Panc1 (cell line): Measurements from ENCODE around the gene BCL2. TPM values are rescaled to one million over a fixed set of nuclear protein-coding genes. Genes with fewer than 3 reads are reported as not detected.
A peak's percentile ranks its signal among the peaks of the same experiment; 100 is the strongest.

Experiments used
- ATAC-seq: fragments of 200-7000 bp; cut with Tn5 transposase; 2 replicates; pipeline ENCODE4 v1.9.1; 2020; ENCODE audit warnings: mild to moderate bottlenecking, moderate library complexity
- BruUV-seq: library from RNA; stranded (reverse); fragments of 400-500 nt; replicated peaks from 2 replicates; lab custom pipeline; 2021; lab: Mats Ljungman, UMichigan
- CTCF ChIA-PET: fragments of 300-600 bp; sonication (Branson Sonifier 250); formaldehyde crosslinking; loops from one replicate; lab custom pipeline; 2022; ENCODE audit warnings: antibody characterized with exemption; lab: Charles Lee
- POLR2A ChIA-PET: fragments of 300-600 bp; sonication (Branson Sonifier 250); formaldehyde crosslinking; loops from one replicate; lab custom pipeline; 2022; ENCODE audit warnings: antibody characterized with exemption; lab: Charles Lee
- DNase-seq: peaks from one replicate; pipeline ENCODE4 v3.0.0-alpha.2; 2010; ENCODE audit warnings: low read depth, low spot score
- H3K27ac ChIP-seq: 2 replicates; pipeline ENCODE4 v1.5.1; 2011; ENCODE audit warnings: mild to moderate bottlenecking, low read length, inconsistent platforms
- H3K27me3 ChIP-seq: fragments of 200-500 bp; sonication (Bioruptor generic); 2 replicates; pipeline ENCODE4 v1.6.0; 2014; ENCODE audit warnings: low read length, inconsistent platforms; ENCODE audit not compliant: control insufficient read depth, insufficient read depth
- H3K36me3 ChIP-seq: fragments of 200-500 bp; sonication (Bioruptor generic); 2 replicates; pipeline ENCODE4 v1.5.1; 2014; ENCODE audit warnings: inconsistent platforms, mild to moderate bottlenecking, low read length, moderate library complexity; ENCODE audit not compliant: control insufficient read depth, insufficient read depth
- H3K4me1 ChIP-seq: 2 replicates; pipeline ENCODE4 v1.5.1; 2011; ENCODE audit warnings: inconsistent platforms, mild to moderate bottlenecking, low read length, moderate library complexity; ENCODE audit not compliant: control insufficient read depth, insufficient read depth
- H3K4me3 ChIP-seq, 2 experiments: 2 replicates each; pipeline ENCODE4 v1.5.1; 2011 to 2012; ENCODE audit warnings: low read depth in 2 of 2, low read length in 2 of 2, mild to moderate bottlenecking in 2 of 2, inconsistent platforms in 1 of 2, moderate library complexity in 1 of 2
- H3K9me3 ChIP-seq: fragments of 200-500 bp; sonication (Bioruptor generic); 2 replicates; pipeline ENCODE4 v1.5.1; 2014; ENCODE audit warnings: low read depth, mild to moderate bottlenecking, inconsistent platforms, low read length, moderate library complexity; ENCODE audit not compliant: control insufficient read depth, insufficient read depth
- POLR2AphosphoS5 ChIP-seq: IDR thresholded peaks from 2 replicates; pipeline ENCODE4 v1.6.1; 2012; ENCODE audit warnings: mild to moderate bottlenecking, low read depth, low read length, moderate library complexity
- SIN3A ChIP-seq: IDR thresholded peaks from 2 replicates; pipeline ENCODE4 v1.6.1; 2012; ENCODE audit warnings: low read depth, mild to moderate bottlenecking, low read length, moderate library complexity, borderline replicate concordance; ENCODE audit not compliant: insufficient read depth
- TCF7L2 ChIP-seq: IDR thresholded peaks from 2 replicates; pipeline ENCODE4 v1.6.1; 2011; ENCODE audit warnings: mild to moderate bottlenecking, low read depth, low read length, inconsistent platforms
- in situ Hi-C: cut with HindIII; loops from 2 replicates; pipeline ENCODE4 v1.10.0; 2016; ENCODE audit warnings: low sequenced_read_pairs, low pct_unique_long_range_greater_than_20kb
- intact Hi-C: fragments of 100-400 bp; cut with micrococcal nuclease; formaldehyde crosslinking; loops from one replicate; pipeline ENCODE4 v1.10.0; 2022; ENCODE audit not compliant: unreplicated experiment
- total RNA-seq: library from RNA; stranded (reverse); gene quantifications from one replicate; pipeline ENCODE4 v1.2.1, GENCODE V29; 2021; ENCODE audit not compliant: unreplicated experiment
- TF ChIP-seq, protein P1 (sequence below): fragments of 450-650 bp; IDR thresholded peaks from 2 replicates; pipeline ENCODE4 v1.5.1; 2017; ENCODE audit warnings: mild to moderate bottlenecking

Gene BCL2
- total RNA-seq, 1 experiment from 2014 or later, result 0.72 TPM

DNA sequence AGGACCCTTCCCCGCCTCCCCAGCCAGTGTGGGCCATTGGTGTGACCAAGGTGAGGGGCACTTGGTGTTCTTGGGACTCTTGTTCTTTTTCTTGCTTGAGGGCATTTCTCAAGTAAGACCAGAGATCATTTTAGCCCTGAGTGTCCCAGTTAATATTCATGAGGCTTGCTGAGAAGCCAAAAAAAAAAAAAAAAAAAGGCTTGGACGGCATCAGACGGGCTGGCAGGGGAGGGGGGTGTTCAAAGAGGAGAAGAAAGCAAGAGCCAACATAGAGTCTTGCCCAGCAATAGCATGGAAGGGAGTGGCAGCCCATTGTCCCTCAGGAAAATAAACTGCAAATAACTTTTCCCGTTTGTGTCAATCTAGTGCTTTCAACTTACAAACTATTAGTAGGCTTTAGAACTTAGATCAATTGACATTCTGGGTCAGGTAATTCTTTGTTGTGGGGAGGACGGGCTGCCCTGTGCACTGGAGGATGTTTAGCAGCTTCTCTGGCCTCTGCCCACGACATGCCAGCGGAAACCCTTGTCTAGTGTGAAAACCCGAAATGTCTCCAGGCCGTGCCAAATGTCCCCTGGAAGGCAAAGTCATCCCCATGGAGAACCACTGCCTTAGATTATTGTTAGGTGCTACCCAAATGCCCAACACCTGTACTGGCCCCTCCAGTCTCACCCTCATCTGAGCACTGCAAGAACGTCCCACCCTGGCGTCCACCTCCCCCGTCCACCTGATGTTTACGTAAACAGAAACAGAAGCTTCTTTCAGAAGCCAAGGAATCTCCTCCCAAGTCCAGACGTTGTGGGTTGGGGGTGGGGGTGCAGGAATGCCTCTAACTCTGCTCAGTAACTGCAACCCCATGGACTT, 163.4 kb downstream of the BCL2 start:
- ChIA-PET CTCF (interaction anchor here (0.7 kb wide), 1 partner anchor 138 kb away, joined by 3 read pairs; no protein-coding TSS in a partner anchor), POLR2A (no interaction called here)
- no peaks in the 10 kb centered on the region for H3K4me1 ChIP-seq
- BruUV-seq, result no TSS peak
- no peak overlapping the region for H3K27ac ChIP-seq
- intact Hi-C loops, result no loop called here
- ATAC-seq, result no peak
- no peak for DNase-seq
- H3K4me3 ChIP-seq, result no peak overlapping the region
- H3K27me3 ChIP-seq, result no peaks in the 10 kb centered on the region; the same call in 1 of the 2 replicates
- in situ Hi-C loops, result no loop called here
- TF ChIP-seq SIN3A, result no peak
- TF ChIP-seq TCF7L2, result no peak
- TF ChIP-seq POLR2AphosphoS5, result no peak
- TF ChIP-seq, protein P1, sequence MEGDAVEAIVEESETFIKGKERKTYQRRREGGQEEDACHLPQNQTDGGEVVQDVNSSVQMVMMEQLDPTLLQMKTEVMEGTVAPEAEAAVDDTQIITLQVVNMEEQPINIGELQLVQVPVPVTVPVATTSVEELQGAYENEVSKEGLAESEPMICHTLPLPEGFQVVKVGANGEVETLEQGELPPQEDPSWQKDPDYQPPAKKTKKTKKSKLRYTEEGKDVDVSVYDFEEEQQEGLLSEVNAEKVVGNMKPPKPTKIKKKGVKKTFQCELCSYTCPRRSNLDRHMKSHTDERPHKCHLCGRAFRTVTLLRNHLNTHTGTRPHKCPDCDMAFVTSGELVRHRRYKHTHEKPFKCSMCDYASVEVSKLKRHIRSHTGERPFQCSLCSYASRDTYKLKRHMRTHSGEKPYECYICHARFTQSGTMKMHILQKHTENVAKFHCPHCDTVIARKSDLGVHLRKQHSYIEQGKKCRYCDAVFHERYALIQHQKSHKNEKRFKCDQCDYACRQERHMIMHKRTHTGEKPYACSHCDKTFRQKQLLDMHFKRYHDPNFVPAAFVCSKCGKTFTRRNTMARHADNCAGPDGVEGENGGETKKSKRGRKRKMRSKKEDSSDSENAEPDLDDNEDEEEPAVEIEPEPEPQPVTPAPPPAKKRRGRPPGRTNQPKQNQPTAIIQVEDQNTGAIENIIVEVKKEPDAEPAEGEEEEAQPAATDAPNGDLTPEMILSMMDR, result no peak
- H3K9me3 ChIP-seq, result no peaks in the 10 kb centered on the region
- H3K36me3 ChIP-seq, result no peaks in the 10 kb centered on the region

DNA sequence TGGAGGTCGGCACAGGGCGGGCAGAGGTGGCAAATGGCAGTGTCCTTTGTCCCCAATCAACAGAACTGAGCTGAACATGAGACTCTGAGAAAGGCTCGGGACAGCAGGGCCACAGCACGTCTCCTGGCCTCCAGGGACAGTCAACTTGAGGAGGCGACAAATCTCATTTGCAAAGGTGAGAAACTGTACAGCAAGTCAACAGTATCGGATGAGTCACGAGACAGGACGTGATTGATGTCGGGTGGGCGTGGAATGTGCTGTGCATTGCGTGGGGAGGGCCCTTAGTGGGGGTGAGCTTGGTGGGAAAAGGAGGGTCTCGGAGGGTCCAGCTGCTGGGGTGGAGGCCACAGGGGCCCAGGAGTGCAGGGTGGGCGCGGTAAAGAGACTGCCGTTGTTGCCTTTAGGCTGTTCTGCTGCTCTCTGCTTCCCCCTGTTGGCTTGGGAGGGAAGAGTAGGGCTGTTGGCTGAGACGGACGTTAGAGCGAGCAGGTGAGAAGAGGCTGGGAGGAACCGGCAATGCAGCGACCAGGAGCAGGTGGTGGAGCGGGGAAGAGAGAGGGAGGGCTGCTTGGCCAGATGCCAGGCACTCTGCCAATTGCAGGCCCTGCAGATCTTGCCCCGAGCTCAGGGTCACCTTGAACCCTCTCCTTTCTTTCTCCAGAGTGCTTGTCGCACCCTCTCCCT, 164.3 kb downstream of the BCL2 start:
- no peaks in the 10 kb centered on the region for H3K9me3 ChIP-seq
- ATAC-seq (peak; percentile 76; the same call in 1 of the 2 replicates), DNase-seq (peak; percentile 41)
- intact Hi-C loops, result no loop called here
- H3K36me3 ChIP-seq, result no peaks in the 10 kb centered on the region
- BruUV-seq, result no TSS peak
- CTCF ChIA-PET, result no interaction called here
- no peaks in the 10 kb centered on the region for H3K4me1 ChIP-seq
- H3K27me3 ChIP-seq, result no peaks in the 10 kb centered on the region; the same call in 1 of the 2 replicates
- peak overlapping the region; percentile 1 to 41; a peak in 3 of 4 replicates for H3K4me3 ChIP-seq
- in situ Hi-C loops, result no loop called here
- H3K27ac ChIP-seq, result no peak overlapping the region
- POLR2A ChIA-PET, result no interaction called here
- TF ChIP-seq TCF7L2, result no peak
- TF ChIP-seq, protein P1, result peak; percentile 69
